GM23338 (cell line): ENCODE measurements around the gene HSF2BP. TPM values are rescaled to one million over a fixed set of nuclear protein-coding genes. Genes with fewer than 3 reads are reported as not detected.

Experiments used
- ATAC-seq: fragments of 200-7000 bp; cut with Tn5 transposase; 3 replicates; pipeline ENCODE4 v1.9.1; 2020
- DNase-seq: peaks from one replicate; pipeline ENCODE4 v3.0.0-alpha.2; 2015; ENCODE audit warnings: low spot score
- H2AFZ ChIP-seq: fragments of 200-600 bp; sonication (generic); 2 replicates; pipeline ENCODE4 v1.8.0; 2016; ENCODE audit warnings: antibody characterized with exemption, mild to moderate bottlenecking, moderate library complexity
- H3F3A ChIP-seq: fragments of 200-600 bp; sonication (generic); replicated peaks from 2 replicates; pipeline ENCODE4 v1.8.0; 2017; ENCODE audit warnings: antibody characterized with exemption, mixed run types, low read depth
- H3K27ac ChIP-seq: fragments of 200-600 bp; sonication (generic); 2 replicates; pipeline ENCODE4 v1.6.1; 2016; ENCODE audit warnings: low read depth
- H3K27me3 ChIP-seq: fragments of 200-600 bp; sonication (generic); 2 replicates; pipeline ENCODE4 v1.8.0; 2016; ENCODE audit warnings: mild to moderate bottlenecking, mixed run types, moderate library complexity; ENCODE audit not compliant: insufficient read depth
- H3K36me3 ChIP-seq: fragments of 200-600 bp; sonication (generic); 2 replicates; pipeline ENCODE4 v1.8.0; 2016; ENCODE audit warnings: mild to moderate bottlenecking; ENCODE audit not compliant: insufficient read depth
- H3K4me1 ChIP-seq: fragments of 200-600 bp; sonication (generic); 2 replicates; pipeline ENCODE4 v1.8.0; 2016; ENCODE audit warnings: mild to moderate bottlenecking, moderate library complexity; ENCODE audit not compliant: insufficient read depth
- H3K4me2 ChIP-seq: fragments of 200-600 bp; sonication (generic); 2 replicates; pipeline ENCODE4 v1.7.1; 2017; ENCODE audit warnings: mixed run types
- H3K4me3 ChIP-seq: fragments of 200-600 bp; sonication (generic); 2 replicates; pipeline ENCODE4 v1.6.1; 2016; ENCODE audit warnings: mixed run types
- H3K79me2 ChIP-seq: fragments of 200-600 bp; sonication (generic); replicated peaks from 2 replicates; pipeline ENCODE4 v1.8.0; 2017; ENCODE audit warnings: mild to moderate bottlenecking; ENCODE audit not compliant: insufficient read depth
- H3K9me2 ChIP-seq: fragments of 200-600 bp; sonication (generic); 2 replicates; pipeline ENCODE4 v1.8.0; 2017; ENCODE audit not compliant: insufficient read depth
- H4K20me1 ChIP-seq: fragments of 200-600 bp; sonication (generic); replicated peaks from 2 replicates; pipeline ENCODE4 v1.8.0; 2017; ENCODE audit warnings: mild to moderate bottlenecking; ENCODE audit not compliant: insufficient read depth
- H3K27ac Mint-ChIP-seq: 2 replicates; pipeline ENCODE4 v1.8.0; 2020; ENCODE audit warnings: inconsistent platforms, mild to moderate bottlenecking, moderate library complexity, mixed read lengths
- H3K27me3 Mint-ChIP-seq: 3 replicates; pipeline ENCODE4 v1.8.0; 2022; ENCODE audit warnings: low read depth, mild to moderate bottlenecking, moderate library complexity, mixed read lengths, inconsistent platforms; ENCODE audit not compliant: insufficient read depth, poor library complexity
- H3K36me3 Mint-ChIP-seq: 3 replicates; pipeline ENCODE4 v1.8.0; 2021; ENCODE audit warnings: low read depth, mild to moderate bottlenecking, inconsistent platforms, moderate library complexity, mixed read lengths
- H3K4me1 Mint-ChIP-seq: 3 replicates; pipeline ENCODE4 v1.8.0; 2020; ENCODE audit warnings: mild to moderate bottlenecking, inconsistent platforms, mixed read lengths
- H3K4me3 Mint-ChIP-seq: 3 replicates; pipeline ENCODE4 v1.8.0; 2021; ENCODE audit warnings: moderate library complexity, mild to moderate bottlenecking, inconsistent platforms, mixed read lengths
- H3K9me3 Mint-ChIP-seq: 3 replicates; pipeline ENCODE4 v1.8.0; 2020; ENCODE audit warnings: moderate library complexity, mild to moderate bottlenecking, inconsistent platforms, mixed read lengths
- EZH2 ChIP-seq: fragments of 200-600 bp; sonication (generic); IDR thresholded peaks from one replicate; pipeline ENCODE4 v1.8.0; 2017; ENCODE audit warnings: antibody characterized with exemption, mild to moderate bottlenecking, low read depth; ENCODE audit not compliant: unreplicated experiment
- EZH2phosphoT487 ChIP-seq: fragments of 200-600 bp; sonication (generic); IDR thresholded peaks from one replicate; pipeline ENCODE4 v1.8.1; 2018; ENCODE audit warnings: antibody characterized with exemption; ENCODE audit not compliant: unreplicated experiment
- JUNB ChIP-seq: IDR thresholded peaks from one replicate; pipeline ENCODE4 v1.6.1; 2016; ENCODE audit warnings: antibody characterized with exemption; ENCODE audit not compliant: unreplicated experiment
- NANOG ChIP-seq: IDR thresholded peaks from 2 replicates; pipeline ENCODE4 v1.6.1; 2016; ENCODE audit warnings: antibody characterized with exemption, borderline replicate concordance
- POLR2AphosphoS5 ChIP-seq: IDR thresholded peaks from 2 replicates; pipeline ENCODE4 v1.6.1; 2016; ENCODE audit warnings: antibody characterized with exemption, low read depth
- STAT1 ChIP-seq: IDR thresholded peaks from one replicate; pipeline ENCODE4 v1.6.1; 2016; ENCODE audit warnings: antibody characterized with exemption; ENCODE audit not compliant: unreplicated experiment
- ZNF331 ChIP-seq: fragments of 250-450 bp; sonication (Bioruptor Pico); IDR thresholded peaks from 2 replicates; pipeline ENCODE4 v1.5.0; 2020; ENCODE audit warnings: low read depth, mild to moderate bottlenecking, moderate library complexity
- polyA plus RNA-seq: library from polyadenylated mRNA; unstranded; fragments of >200 nt; fragmentation: Nextera tagmentation; extraction: Ambion mirVana; gene quantifications from 2 replicates; pipeline ENCODE4 v1.2.1, GENCODE V29; 2016
- total RNA-seq: library from RNA; depleted of rRNA; stranded (reverse); fragments of >200 nt; shearing (Covaris generic); gene quantifications from 2 replicates; pipeline ENCODE4 v1.2.3, GENCODE V29; 2014
- TF ChIP-seq, protein P1 (sequence below): IDR thresholded peaks from 2 replicates; pipeline ENCODE4 v1.6.1; 2016; ENCODE audit warnings: antibody characterized with exemption
- TF ChIP-seq, protein P2 (sequence below), 2 experiments: fragments of 200-600 bp in 1 of 2; sonication (generic) in 1 of 2; conservative IDR thresholded peaks; 2 replicates each; pipeline versions ENCODE4 v1.5.1 to v1.6.1; 2016 to 2017; ENCODE audit warnings: antibody characterized with exemption in 2 of 2, low read depth in 2 of 2, mild to moderate bottlenecking in 2 of 2, moderate library complexity in 1 of 2
- TF ChIP-seq, protein P3 (sequence below): fragments of 250-450 bp; sonication (Bioruptor Pico); IDR thresholded peaks from 2 replicates; pipeline ENCODE4 v1.5.0; 2020; ENCODE audit warnings: mild to moderate bottlenecking, moderate library complexity

The HSF2BP gene
- total and polyA plus RNA-seq, 2 experiments from 2014 or later = 0.78 to 2.0 TPM

DNA sequence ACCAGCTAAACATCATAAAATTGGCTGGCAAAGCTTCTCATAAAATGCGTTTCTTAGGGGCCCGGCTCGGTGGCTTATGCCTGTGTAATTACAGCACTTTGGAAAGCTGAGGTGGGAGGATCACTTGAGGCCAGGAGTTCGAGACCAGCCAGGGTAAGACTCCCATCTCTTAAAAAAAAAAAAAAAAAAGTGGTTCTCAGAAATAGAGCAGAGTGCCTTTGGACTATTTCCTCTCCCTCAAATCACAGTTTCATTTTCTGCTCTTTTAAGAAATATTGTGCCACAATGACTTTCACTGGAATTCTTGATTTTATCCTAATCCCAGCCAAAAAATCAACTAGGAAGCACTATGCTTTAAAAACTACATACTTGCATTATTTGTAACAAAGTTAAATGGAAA is 13.3 kb downstream of the HSF2BP start (continued):
- no peak for TF ChIP-seq NANOG
- TF ChIP-seq EZH2phosphoT487 = no peak
- TF ChIP-seq, protein P1, sequence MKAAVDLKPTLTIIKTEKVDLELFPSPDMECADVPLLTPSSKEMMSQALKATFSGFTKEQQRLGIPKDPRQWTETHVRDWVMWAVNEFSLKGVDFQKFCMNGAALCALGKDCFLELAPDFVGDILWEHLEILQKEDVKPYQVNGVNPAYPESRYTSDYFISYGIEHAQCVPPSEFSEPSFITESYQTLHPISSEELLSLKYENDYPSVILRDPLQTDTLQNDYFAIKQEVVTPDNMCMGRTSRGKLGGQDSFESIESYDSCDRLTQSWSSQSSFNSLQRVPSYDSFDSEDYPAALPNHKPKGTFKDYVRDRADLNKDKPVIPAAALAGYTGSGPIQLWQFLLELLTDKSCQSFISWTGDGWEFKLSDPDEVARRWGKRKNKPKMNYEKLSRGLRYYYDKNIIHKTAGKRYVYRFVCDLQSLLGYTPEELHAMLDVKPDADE = no peak
- no peak for TF ChIP-seq STAT1
- TF ChIP-seq JUNB = no peak

DNA sequence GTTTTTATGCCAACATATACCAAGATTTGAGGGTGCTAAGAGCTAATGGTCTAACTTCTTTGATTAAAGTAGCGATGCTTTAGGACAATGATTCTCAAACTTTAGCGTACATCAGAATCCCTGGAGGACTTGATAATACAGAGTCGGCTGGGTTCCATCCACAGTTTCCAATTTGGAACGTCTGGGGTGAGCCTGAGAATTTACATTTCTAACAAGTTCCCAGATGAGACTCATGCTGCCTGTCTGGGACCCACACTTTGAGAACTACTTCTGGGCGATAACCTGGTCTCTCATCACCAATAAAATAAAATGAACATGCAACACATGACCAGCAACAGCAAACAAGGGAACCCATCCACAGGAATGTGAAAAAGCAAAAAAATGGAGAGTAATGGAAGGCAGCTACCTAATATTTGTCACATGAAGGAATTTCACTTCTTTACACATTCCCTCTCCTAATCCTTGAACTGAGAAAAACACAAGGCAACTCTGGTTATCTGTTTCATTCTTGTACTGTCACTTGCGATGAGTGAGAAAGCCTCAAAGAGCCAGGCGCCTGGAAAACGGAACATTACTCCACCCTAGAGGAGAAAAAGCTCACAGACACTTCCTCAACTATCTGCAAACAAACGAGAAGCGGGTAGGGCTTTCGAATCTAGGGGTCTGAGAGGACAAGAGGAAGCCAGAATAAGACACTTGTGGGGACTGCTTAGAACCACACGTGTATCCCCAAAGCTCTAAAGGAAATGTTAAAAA is 14.0 kb downstream of the HSF2BP start:
- no peaks in the 10 kb centered on the region for H3K9me2 ChIP-seq
- H3K9me3 Mint-ChIP-seq = no peaks in the 10 kb centered on the region
- H3K4me3 Mint-ChIP-seq = no peak overlapping the region
- H3K27me3 Mint-ChIP-seq = no peaks in the 10 kb centered on the region
- peaks cover 11% of the 10 kb centered on the region; the same call in 2 of the 3 replicates for H3K4me1 Mint-ChIP-seq
- no peaks in the 10 kb centered on the region for H3K36me3 Mint-ChIP-seq
- H3K4me3 ChIP-seq = no peak overlapping the region
- DNase-seq (peak; percentile 72), ATAC-seq (peak; percentile 76)
- H3K4me2 ChIP-seq = no peak overlapping the region
- H3K27ac Mint-ChIP-seq = no peak overlapping the region
- no peaks in the 10 kb centered on the region for H3K36me3 ChIP-seq
- no peaks in the 10 kb centered on the region for H3K27me3 ChIP-seq
- no peaks in the 10 kb centered on the region for H3F3A ChIP-seq
- no peaks in the 10 kb centered on the region for H4K20me1 ChIP-seq
- H2AFZ ChIP-seq = no peak overlapping the region
- no peak for TF ChIP-seq POLR2AphosphoS5
- TF ChIP-seq, protein P2, sequence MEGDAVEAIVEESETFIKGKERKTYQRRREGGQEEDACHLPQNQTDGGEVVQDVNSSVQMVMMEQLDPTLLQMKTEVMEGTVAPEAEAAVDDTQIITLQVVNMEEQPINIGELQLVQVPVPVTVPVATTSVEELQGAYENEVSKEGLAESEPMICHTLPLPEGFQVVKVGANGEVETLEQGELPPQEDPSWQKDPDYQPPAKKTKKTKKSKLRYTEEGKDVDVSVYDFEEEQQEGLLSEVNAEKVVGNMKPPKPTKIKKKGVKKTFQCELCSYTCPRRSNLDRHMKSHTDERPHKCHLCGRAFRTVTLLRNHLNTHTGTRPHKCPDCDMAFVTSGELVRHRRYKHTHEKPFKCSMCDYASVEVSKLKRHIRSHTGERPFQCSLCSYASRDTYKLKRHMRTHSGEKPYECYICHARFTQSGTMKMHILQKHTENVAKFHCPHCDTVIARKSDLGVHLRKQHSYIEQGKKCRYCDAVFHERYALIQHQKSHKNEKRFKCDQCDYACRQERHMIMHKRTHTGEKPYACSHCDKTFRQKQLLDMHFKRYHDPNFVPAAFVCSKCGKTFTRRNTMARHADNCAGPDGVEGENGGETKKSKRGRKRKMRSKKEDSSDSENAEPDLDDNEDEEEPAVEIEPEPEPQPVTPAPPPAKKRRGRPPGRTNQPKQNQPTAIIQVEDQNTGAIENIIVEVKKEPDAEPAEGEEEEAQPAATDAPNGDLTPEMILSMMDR (conservative IDR thresholded peaks at IDR 0.05; ENCODE audit: low read depth in 2 of 2) = peak; percentile 50 to 64
- no peaks in the 10 kb centered on the region for H3K79me2 ChIP-seq
- no peaks in the 10 kb centered on the region for H3K4me1 ChIP-seq
- H3K27ac ChIP-seq = no peak overlapping the region

DNA sequence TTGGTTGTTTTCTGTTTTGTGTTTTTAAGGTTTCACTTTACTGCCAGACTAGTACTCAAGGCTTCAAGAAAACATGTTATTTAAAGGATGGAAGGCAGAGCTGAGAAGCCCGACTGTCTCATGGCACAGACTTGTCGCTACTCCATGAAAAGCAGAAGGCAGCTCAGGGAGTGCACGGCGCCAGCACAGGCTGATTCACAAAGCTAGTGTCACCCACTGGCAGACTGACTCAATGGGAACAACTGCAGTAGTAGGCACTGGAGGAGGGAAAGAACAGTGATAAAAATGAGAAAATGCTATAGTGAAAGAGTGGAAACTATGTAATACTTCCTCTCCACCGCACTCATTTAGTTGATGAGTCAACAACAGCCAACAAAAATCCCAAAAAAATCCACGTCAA is 14.7 kb downstream of the HSF2BP start:
- no peaks in the 10 kb centered on the region for H3K27me3 Mint-ChIP-seq
- Histone ChIP-seq H3K27ac (no peak overlapping the region), H3K4me3 (no peak overlapping the region), H3F3A (no peaks in the 10 kb centered on the region), H3K36me3 (no peaks in the 10 kb centered on the region), H3K4me2 (no peak overlapping the region), H3K79me2 (no peaks in the 10 kb centered on the region), H3K4me1 (no peaks in the 10 kb centered on the region), H3K9me2 (no peaks in the 10 kb centered on the region), H2AFZ (no peak overlapping the region), H3K27me3 (no peaks in the 10 kb centered on the region), H4K20me1 (no peaks in the 10 kb centered on the region)
- DNase-seq (no peak), ATAC-seq (no peak)
- H3K9me3 Mint-ChIP-seq = no peaks in the 10 kb centered on the region
- H3K4me1 Mint-ChIP-seq = peaks cover 11% of the 10 kb centered on the region; the same call in 2 of the 3 replicates
- no peak overlapping the region for H3K27ac Mint-ChIP-seq
- H3K36me3 Mint-ChIP-seq = no peaks in the 10 kb centered on the region
- H3K4me3 Mint-ChIP-seq = no peak overlapping the region
- no peak for TF ChIP-seq JUNB
- no peak for TF ChIP-seq EZH2
- TF ChIP-seq, protein P3, sequence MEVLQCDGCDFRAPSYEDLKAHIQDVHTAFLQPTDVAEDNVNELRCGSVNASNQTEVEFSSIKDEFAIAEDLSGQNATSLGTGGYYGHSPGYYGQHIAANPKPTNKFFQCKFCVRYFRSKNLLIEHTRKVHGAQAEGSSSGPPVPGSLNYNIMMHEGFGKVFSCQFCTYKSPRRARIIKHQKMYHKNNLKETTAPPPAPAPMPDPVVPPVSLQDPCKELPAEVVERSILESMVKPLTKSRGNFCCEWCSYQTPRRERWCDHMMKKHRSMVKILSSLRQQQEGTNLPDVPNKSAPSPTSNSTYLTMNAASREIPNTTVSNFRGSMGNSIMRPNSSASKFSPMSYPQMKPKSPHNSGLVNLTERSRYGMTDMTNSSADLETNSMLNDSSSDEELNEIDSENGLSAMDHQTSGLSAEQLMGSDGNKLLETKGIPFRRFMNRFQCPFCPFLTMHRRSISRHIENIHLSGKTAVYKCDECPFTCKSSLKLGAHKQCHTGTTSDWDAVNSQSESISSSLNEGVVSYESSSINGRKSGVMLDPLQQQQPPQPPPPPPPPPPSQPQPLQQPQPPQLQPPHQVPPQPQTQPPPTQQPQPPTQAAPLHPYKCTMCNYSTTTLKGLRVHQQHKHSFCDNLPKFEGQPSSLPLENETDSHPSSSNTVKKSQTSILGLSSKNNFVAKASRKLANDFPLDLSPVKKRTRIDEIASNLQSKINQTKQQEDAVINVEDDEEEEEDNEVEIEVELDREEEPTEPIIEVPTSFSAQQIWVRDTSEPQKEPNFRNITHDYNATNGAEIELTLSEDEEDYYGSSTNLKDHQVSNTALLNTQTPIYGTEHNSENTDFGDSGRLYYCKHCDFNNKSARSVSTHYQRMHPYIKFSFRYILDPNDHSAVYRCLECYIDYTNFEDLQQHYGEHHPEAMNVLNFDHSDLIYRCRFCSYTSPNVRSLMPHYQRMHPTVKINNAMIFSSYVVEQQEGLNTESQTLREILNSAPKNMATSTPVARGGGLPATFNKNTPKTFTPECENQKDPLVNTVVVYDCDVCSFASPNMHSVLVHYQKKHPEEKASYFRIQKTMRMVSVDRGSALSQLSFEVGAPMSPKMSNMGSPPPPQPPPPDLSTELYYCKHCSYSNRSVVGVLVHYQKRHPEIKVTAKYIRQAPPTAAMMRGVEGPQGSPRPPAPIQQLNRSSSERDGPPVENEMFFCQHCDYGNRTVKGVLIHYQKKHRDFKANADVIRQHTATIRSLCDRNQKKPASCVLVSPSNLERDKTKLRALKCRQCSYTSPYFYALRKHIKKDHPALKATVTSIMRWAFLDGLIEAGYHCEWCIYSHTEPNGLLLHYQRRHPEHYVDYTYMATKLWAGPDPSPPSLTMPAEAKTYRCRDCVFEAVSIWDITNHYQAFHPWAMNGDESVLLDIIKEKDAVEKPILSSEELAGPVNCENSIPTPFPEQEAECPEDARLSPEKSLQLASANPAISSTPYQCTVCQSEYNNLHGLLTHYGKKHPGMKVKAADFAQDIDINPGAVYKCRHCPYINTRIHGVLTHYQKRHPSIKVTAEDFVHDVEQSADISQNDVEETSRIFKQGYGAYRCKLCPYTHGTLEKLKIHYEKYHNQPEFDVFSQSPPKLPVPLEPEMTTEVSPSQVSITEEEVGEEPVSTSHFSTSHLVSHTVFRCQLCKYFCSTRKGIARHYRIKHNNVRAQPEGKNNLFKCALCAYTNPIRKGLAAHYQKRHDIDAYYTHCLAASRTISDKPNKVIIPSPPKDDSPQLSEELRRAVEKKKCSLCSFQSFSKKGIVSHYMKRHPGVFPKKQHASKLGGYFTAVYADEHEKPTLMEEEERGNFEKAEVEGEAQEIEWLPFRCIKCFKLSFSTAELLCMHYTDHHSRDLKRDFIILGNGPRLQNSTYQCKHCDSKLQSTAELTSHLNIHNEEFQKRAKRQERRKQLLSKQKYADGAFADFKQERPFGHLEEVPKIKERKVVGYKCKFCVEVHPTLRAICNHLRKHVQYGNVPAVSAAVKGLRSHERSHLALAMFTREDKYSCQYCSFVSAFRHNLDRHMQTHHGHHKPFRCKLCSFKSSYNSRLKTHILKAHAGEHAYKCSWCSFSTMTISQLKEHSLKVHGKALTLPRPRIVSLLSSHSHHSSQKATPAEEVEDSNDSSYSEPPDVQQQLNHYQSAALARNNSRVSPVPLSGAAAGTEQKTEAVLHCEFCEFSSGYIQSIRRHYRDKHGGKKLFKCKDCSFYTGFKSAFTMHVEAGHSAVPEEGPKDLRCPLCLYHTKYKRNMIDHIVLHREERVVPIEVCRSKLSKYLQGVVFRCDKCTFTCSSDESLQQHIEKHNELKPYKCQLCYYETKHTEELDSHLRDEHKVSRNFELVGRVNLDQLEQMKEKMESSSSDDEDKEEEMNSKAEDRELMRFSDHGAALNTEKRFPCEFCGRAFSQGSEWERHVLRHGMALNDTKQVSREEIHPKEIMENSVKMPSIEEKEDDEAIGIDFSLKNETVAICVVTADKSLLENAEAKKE (CRISPR knock-in tag) = no peak
- TF ChIP-seq NANOG = no peak
- TF ChIP-seq EZH2phosphoT487 = no peak
- TF ChIP-seq ZNF331 = no peak
